Heart left ventricle (tissue), 13 donors: Measurements from ENCODE around the gene FAT2.

Source experiments
- CTCF ChIP-seq, 12 donors: fragments of 200-600 bp; sonication (generic) in 4 of 12; IDR thresholded peaks; one replicate each; pipeline versions ENCODE4 v1.5.0 to v1.8.0; 2018 to 2022; ENCODE audit warnings: antibody characterized with exemption in 12 of 12, mild to moderate bottlenecking in 5 of 12
- POLR2A ChIP-seq, 2 donors: fragments of 450-650 bp; IDR thresholded peaks; one replicate each; pipeline ENCODE4 v1.6.1; 2017; ENCODE audit warnings: antibody characterized with exemption in 2 of 2, mild to moderate bottlenecking in 2 of 2, moderate library complexity in 2 of 2
- donor health status: ischemic (EF 13 %, LVEDD 7.1; RV severe dilation, severe dysfunction).
- donor health status: DM: no; HTN: yes; CAD: no.
- donor health status: DM: no; HTN: no; CAD: no.
- donor health status: ischemic (EF 25% LVEDD 6.9; RV normal size, moderate dysfunction).
- donor health status: ischemic (EF 25% LVEDD 5.7; RV mildly dilated, moderate dysfunction).
- donor health status: ischemic (EF 35%, LVEDD 5.7; RV mildly dilated, moderate dysfunction).
- donor health status: nonischemic (EF 11% LVEDD 7.7; RV severe dilation, severe dysfunction).
- donor health status: DM: yes; HTN: yes; CAD: no.
- donor health status: PGD.
- donor health status: ischemic (EF 29% LVEDD 5.4; RV normal size, mild dysfunction).
- donor health status: nonischemic (EF 23%, LVEDD 6.1; RV moderate dilation, normal function).

- TF ChIP-seq CTCF (IDR thresholded peaks at IDR 0.05) (no peak), POLR2A (IDR thresholded peaks at IDR 0.05) (no peak)
These were observed 23.4 kb upstream of the FAT2 start for GRCh38 chr5:151614565-151614964.
